B cell (primary cell): ENCODE measurements around the gene TSEN54. TPM values are rescaled to one million over a fixed set of nuclear protein-coding genes. Genes with fewer than 3 reads are reported as not detected.

Source experiments
- ATAC-seq: fragments of 200-7000 bp; cut with Tn5 transposase; one replicate; pipeline ENCODE4 v1.10.0; 2021; ENCODE audit warnings: low read depth, mild to moderate bottlenecking, moderate number of reproducible peaks, moderate library complexity
- CTCF ChIA-PET: fragments of 350-600 bp; sonication (Branson Sonifier 250); formaldehyde crosslinking; loops from one replicate; lab custom pipeline; 2021; ENCODE audit warnings: antibody characterized with exemption, inconsistent platforms; lab: Charles Lee
- POLR2A ChIA-PET: fragments of 350-600 bp; sonication (Branson Sonifier 250); formaldehyde crosslinking; loops from one replicate; lab custom pipeline; 2021; ENCODE audit warnings: antibody characterized with exemption; lab: Charles Lee
- DNase-seq: peaks from one replicate; pipeline ENCODE4 v3.0.0; 2013
- H2AFZ ChIP-seq: 2 replicates; pipeline ENCODE4 v1.6.1; 2012; ENCODE audit warnings: mild to moderate bottlenecking, low read depth, low read length; ENCODE audit not compliant: insufficient read depth, poor library complexity, severe bottlenecking
- H3K27ac ChIP-seq, 2 donors: 1 replicate in 1 of 2; 2 replicates in 1 of 2; pipeline ENCODE4 v1.5.1; 2012 to 2013; ENCODE audit warnings: low read length in 2 of 2, mild to moderate bottlenecking in 2 of 2, moderate library complexity in 1 of 2
- H3K27me3 ChIP-seq, 4 experiments: fragments of 200-600 bp in 1 of 4; sonication (generic) in 1 of 4; replicated peaks in 1 of 4; 1 replicate in 2 of 4; 2 replicates in 2 of 4; pipeline versions ENCODE4 v1.6.1 to v1.7.0; 2013 to 2016; ENCODE audit warnings: low read length in 3 of 4, mild to moderate bottlenecking in 2 of 4, mixed read lengths in 1 of 4, moderate library complexity in 1 of 4; ENCODE audit not compliant: insufficient read depth in 4 of 4, control insufficient read depth in 3 of 4; ENCODE audit errors: control extremely low read depth in 1 of 4
- H3K36me3 ChIP-seq, 2 experiments: replicated peaks in 1 of 2; 1 replicate in 1 of 2; 2 replicates in 1 of 2; pipeline versions ENCODE4 v1.6.1 to v1.7.1; 2013; ENCODE audit warnings: low read length in 1 of 2; ENCODE audit not compliant: insufficient read depth in 2 of 2, control insufficient read depth in 1 of 2; ENCODE audit errors: control extremely low read depth in 1 of 2, extremely low read depth in 1 of 2
- H3K4me1 ChIP-seq, 2 donors: fragments of 200-600 bp in 1 of 2; sonication (generic) in 1 of 2; 1 replicate in 1 of 2; 2 replicates in 1 of 2; pipeline versions ENCODE4 v1.5.1 to v1.6.1; 2013 to 2017; ENCODE audit warnings: low read length in 2 of 2; ENCODE audit not compliant: control insufficient read depth in 2 of 2, insufficient read depth in 2 of 2
- H3K4me2 ChIP-seq: replicated peaks from 2 replicates; pipeline ENCODE3; 2012; ENCODE audit warnings: mild to moderate bottlenecking, low read depth, low read length; ENCODE audit not compliant: poor library complexity, severe bottlenecking
- H3K4me3 ChIP-seq, 5 experiments: fragments of 200-600 bp in 1 of 5; sonication (generic) in 1 of 5; 1 replicate in 3 of 5; 2 replicates in 2 of 5; pipeline versions ENCODE4 v1.5.1 to v1.7.0; 2011 to 2016; ENCODE audit warnings: low read length in 4 of 5, mild to moderate bottlenecking in 4 of 5, low read depth in 2 of 5, control low read depth in 1 of 5, moderate library complexity in 1 of 5; ENCODE audit not compliant: insufficient read depth in 1 of 5; ENCODE audit errors: control extremely low read depth in 1 of 5, extremely low read depth in 1 of 5
- H3K79me2 ChIP-seq: fragments of 200-600 bp; sonication (generic); one replicate; pipeline ENCODE4 v1.6.0; 2016; ENCODE audit warnings: low read length; ENCODE audit not compliant: control insufficient read depth, insufficient read depth
- H3K9ac ChIP-seq: fragments of 200-600 bp; sonication (generic); 2 replicates; pipeline ENCODE4 v1.6.1; 2017; ENCODE audit warnings: mild to moderate bottlenecking, low read length, moderate library complexity
- H3K9me3 ChIP-seq, 3 donors: one replicate each; pipeline versions ENCODE4 v1.6.1 to v1.7.1; 2013; ENCODE audit warnings: low read length in 2 of 3; ENCODE audit not compliant: control insufficient read depth in 2 of 3, insufficient read depth in 1 of 3; ENCODE audit errors: control extremely low read depth in 1 of 3
- H4K20me1 ChIP-seq: 2 replicates; pipeline ENCODE4 v1.6.0; 2012; ENCODE audit warnings: mild to moderate bottlenecking, low read length; ENCODE audit not compliant: insufficient read depth, control insufficient read depth, poor library complexity, severe bottlenecking
- H3K27ac Mint-ChIP-seq: one replicate; pipeline ENCODE4 v1.8.0; 2021; ENCODE audit warnings: mixed read lengths
- H3K27me3 Mint-ChIP-seq: one replicate; pipeline ENCODE4 v1.8.0; 2021; ENCODE audit warnings: mixed read lengths
- H3K4me1 Mint-ChIP-seq: one replicate; pipeline ENCODE4 v1.8.0; 2021; ENCODE audit warnings: mixed read lengths
- H3K4me3 Mint-ChIP-seq: one replicate; pipeline ENCODE4 v1.8.0; 2021; ENCODE audit warnings: mixed read lengths
- H3K9me3 Mint-ChIP-seq: one replicate; pipeline ENCODE4 v1.8.0; 2022; ENCODE audit warnings: mixed read lengths; ENCODE audit not compliant: insufficient read depth
- CTCF ChIP-seq: fragments of 200-600 bp; IDR thresholded peaks from one replicate; pipeline ENCODE4 v1.8.0; 2022; ENCODE audit warnings: antibody characterized with exemption, mild to moderate bottlenecking
- EZH2 ChIP-seq: IDR thresholded peaks from 2 replicates; pipeline ENCODE4 v1.6.1; 2012; ENCODE audit warnings: borderline replicate concordance, low read depth, mild to moderate bottlenecking, moderate library complexity, low read length; ENCODE audit not compliant: insufficient read depth, poor library complexity, severe bottlenecking
- WGBS: methylation state at CpG from one replicate; pipeline ENCODE4 v1.1.5; 2013; ENCODE audit warnings: missing lambda C conversion rate; ENCODE audit not compliant: insufficient coverage; 5-methylcytosine and 5-hydroxymethylcytosine counted together
- intact Hi-C: fragments of 100-400 bp; cut with micrococcal nuclease; formaldehyde crosslinking; loops from one replicate; pipeline ENCODE4 v1.10.0; 2022
- polyA plus RNA-seq: library from polyadenylated mRNA; depleted of rRNA; stranded (reverse); fragments of >200 nt; gene quantifications from 2 replicates; pipeline ENCODE4 v1.2.3, GENCODE V29; 2012
- total RNA-seq, 2 donors: library from RNA; stranded (reverse); fragments of 120-200 nt in 1 of 2; gene quantifications; 1 replicate in 1 of 2; 2 replicates in 1 of 2; pipeline versions ENCODE4 v1.2.3 to v1.2.4, GENCODE V29; 2013 to 2022

TSEN54 gene
- total and polyA plus RNA-seq, 2 donors (not counting 1 experiment from before 2014, with no cell fraction given): 33.0 to 45.9 TPM

DNA sequence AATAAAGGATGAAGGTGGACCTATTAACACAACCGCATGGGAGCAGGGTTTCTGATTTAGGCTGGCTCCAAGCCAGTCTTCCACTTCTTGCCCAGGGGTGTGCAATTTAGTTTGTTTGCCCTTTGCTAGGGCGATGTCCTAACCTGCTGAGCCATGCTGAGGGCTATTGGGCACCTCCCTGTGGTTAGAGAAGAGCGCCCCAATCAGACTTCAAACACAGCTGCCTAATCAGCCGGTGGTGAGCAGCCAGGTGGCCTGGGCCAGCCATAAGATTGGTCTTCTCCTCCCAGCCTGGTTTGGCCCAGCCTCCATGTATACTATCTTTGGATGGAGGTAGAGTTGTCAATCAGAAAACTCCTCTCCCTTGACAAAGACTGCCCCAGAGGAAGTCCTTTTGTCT is 44.2 kb upstream of the TSEN54 start:
- H3K4me1 ChIP-seq: no peaks in the 10 kb centered on the region
- H4K20me1 ChIP-seq: peaks cover 13% of the 10 kb centered on the region
- H3K36me3 ChIP-seq: peaks cover 0 to 25% of the 10 kb centered on the region in 2 experiments
- intact Hi-C loops: no loop called here
- H3K4me3 Mint-ChIP-seq: no peak overlapping the region
- H3K27ac Mint-ChIP-seq: no peak overlapping the region
- H3K79me2 ChIP-seq: peaks cover 72% of the 10 kb centered on the region
- no peak overlapping the region for H3K4me2 ChIP-seq
- no peak for ATAC-seq
- H3K4me3 ChIP-seq: no peak overlapping the region
- no peak for DNase-seq
- no peak overlapping the region for H2AFZ ChIP-seq
- H3K9me3 Mint-ChIP-seq: no peaks in the 10 kb centered on the region
- TF ChIP-seq CTCF: no peak
- H3K27me3 ChIP-seq: no peaks in the 10 kb centered on the region
- CTCF ChIA-PET: no interaction called here
- no peaks in the 10 kb centered on the region for H3K9me3 ChIP-seq
- no peak overlapping the region for H3K9ac ChIP-seq
- POLR2A ChIA-PET: no interaction called here
- no peaks in the 10 kb centered on the region for H3K27me3 Mint-ChIP-seq
- H3K4me1 Mint-ChIP-seq: no peaks in the 10 kb centered on the region
- WGBS: 100% methylated on average over 2 of the region's 4 CpGs
- no peak overlapping the region for H3K27ac ChIP-seq

GRCh38 chr17:75473246-75473645 is 43.1 kb upstream of the TSEN54 start:
- H3K9me3 ChIP-seq: no peaks in the 10 kb centered on the region
- WGBS: 94% methylated on average over 2 of the region's 2 CpGs
- H3K27ac ChIP-seq: no peak overlapping the region
- H4K20me1 ChIP-seq: peaks cover 10% of the 10 kb centered on the region
- Mint-ChIP-seq H3K27me3 (no peaks in the 10 kb centered on the region), H3K4me1 (no peaks in the 10 kb centered on the region), H3K4me3 (no peak overlapping the region), H3K9me3 (no peaks in the 10 kb centered on the region), H3K27ac (no peak overlapping the region)
- H3K4me1 ChIP-seq: no peaks in the 10 kb centered on the region
- intact Hi-C loops: no loop called here
- H2AFZ ChIP-seq: no peak overlapping the region
- H3K9ac ChIP-seq: no peak overlapping the region
- H3K27me3 ChIP-seq: no peaks in the 10 kb centered on the region
- no peak overlapping the region for H3K4me2 ChIP-seq
- POLR2A ChIA-PET: no interaction called here
- CTCF ChIA-PET: no interaction called here
- TF ChIP-seq CTCF (no peak), EZH2 (no peak)
- no peak for ATAC-seq
- no peak overlapping the region for H3K4me3 ChIP-seq
- DNase-seq: no peak
- H3K79me2 ChIP-seq: peaks cover 65% of the 10 kb centered on the region
- peaks cover 0 to 25% of the 10 kb centered on the region in 2 experiments for H3K36me3 ChIP-seq
